A673 (cell line): Measurements from ENCODE around the gene ASB10. TPM values are rescaled to one million over a fixed set of nuclear protein-coding genes. Genes with fewer than 3 reads are reported as not detected.

ENCODE experiments used
- BruUV-seq: library from RNA; stranded (reverse); fragments of 400-500 nt; replicated peaks from 2 replicates; lab custom pipeline; 2021; lab: Mats Ljungman, UMichigan
- CTCF ChIA-PET: fragments of 300-600 bp; sonication (Branson Sonifier 250); formaldehyde crosslinking; loops from one replicate; lab custom pipeline; 2022; ENCODE audit warnings: antibody characterized with exemption; lab: Charles Lee
- POLR2A ChIA-PET: fragments of 300-600 bp; sonication (Branson Sonifier 250); formaldehyde crosslinking; loops from one replicate; lab custom pipeline; 2022; ENCODE audit warnings: antibody characterized with exemption; ENCODE audit not compliant: low non-redundant PET; lab: Charles Lee
- DNase-seq: peaks from one replicate; pipeline ENCODE4 v3.0.0-alpha.2; 2015; ENCODE audit warnings: low spot score
- H3K27ac ChIP-seq: fragments of 200-600 bp; sonication (generic); 2 replicates; pipeline ENCODE4 v1.5.1; 2016; ENCODE audit warnings: mixed run types, low read depth, mild to moderate bottlenecking, mixed read lengths, antibody characterized with exemption, low read length; ENCODE audit not compliant: poor library complexity, severe bottlenecking
- H3K27me3 ChIP-seq: fragments of 200-600 bp; sonication (generic); replicated peaks from 2 replicates; pipeline ENCODE4 v1.6.1; 2017; ENCODE audit warnings: mixed run types, low read depth, mild to moderate bottlenecking, mixed read lengths, antibody characterized with exemption, low read length; ENCODE audit not compliant: insufficient read depth, poor library complexity
- H3K36me3 ChIP-seq: fragments of 200-600 bp; sonication (generic); 2 replicates; pipeline ENCODE4 v1.6.1; 2016; ENCODE audit warnings: mixed run types, mild to moderate bottlenecking, mixed read lengths, antibody characterized with exemption, low read length; ENCODE audit not compliant: insufficient read depth, poor library complexity, severe bottlenecking
- H3K4me1 ChIP-seq: fragments of 200-600 bp; sonication (generic); 2 replicates; pipeline ENCODE4 v1.6.1; 2017; ENCODE audit warnings: mixed run types, mild to moderate bottlenecking, mixed read lengths, antibody characterized with exemption, low read length; ENCODE audit not compliant: insufficient read depth, poor library complexity, severe bottlenecking
- H3K4me3 ChIP-seq: fragments of 200-600 bp; sonication (generic); 2 replicates; pipeline ENCODE4 v1.5.1; 2016; ENCODE audit warnings: low read depth, mixed run types, mild to moderate bottlenecking, mixed read lengths, low read length; ENCODE audit not compliant: poor library complexity, severe bottlenecking
- H3K9me3 ChIP-seq: fragments of 200-600 bp; sonication (generic); 2 replicates; pipeline ENCODE4 v1.6.1; 2016; ENCODE audit warnings: mixed run types, low read depth, mild to moderate bottlenecking, mixed read lengths, antibody characterized with exemption, low read length; ENCODE audit not compliant: poor library complexity, severe bottlenecking
- CTCF ChIP-seq: fragments of 300-800, 200-600 bp; sonication (generic); conservative IDR thresholded peaks from 2 replicates; pipeline ENCODE4 v1.5.1; 2017; ENCODE audit warnings: low read depth, mild to moderate bottlenecking, antibody characterized with exemption, low read length, moderate library complexity, mixed read lengths
- EZH2 ChIP-seq: fragments of 200-600 bp; sonication (generic); IDR thresholded peaks from 2 replicates; pipeline ENCODE4 v1.6.1; 2017; ENCODE audit warnings: borderline replicate concordance, low read depth, mild to moderate bottlenecking, mixed read lengths, antibody characterized with exemption, low read length; ENCODE audit not compliant: poor library complexity, severe bottlenecking
- intact Hi-C: fragments of 100-400 bp; cut with micrococcal nuclease; formaldehyde crosslinking; loops from one replicate; pipeline ENCODE4 v1.10.0; 2022; ENCODE audit not compliant: unreplicated experiment
- total RNA-seq: library from RNA; stranded (reverse); gene quantifications from 2 replicates; pipeline ENCODE4 v1.2.3, GENCODE V29; 2021

The ASB10 gene
- total RNA-seq, 1 experiment from 2014 or later, result not detected

GRCh38 chr7:151202836-151203235 lies 15.8 kb upstream of the ASB10 start:
- Histone ChIP-seq H3K27me3 (peaks cover 28% of the 10 kb centered on the region), H3K27ac (no peak overlapping the region), H3K36me3 (no peaks in the 10 kb centered on the region), H3K9me3 (no peaks in the 10 kb centered on the region), H3K4me3 (no peak overlapping the region), H3K4me1 (peaks cover 5% of the 10 kb centered on the region)
- ChIA-PET CTCF (no interaction called here), POLR2A (no interaction called here)
- TF ChIP-seq CTCF (no peak), EZH2 (no peak)
- intact Hi-C loops, result no loop called here
- no TSS peak for BruUV-seq
- no peak for DNase-seq

GRCh38 chr7:151201751-151202150 lies 14.7 kb upstream of the ASB10 start:
- H3K27me3 ChIP-seq, result peaks cover 28% of the 10 kb centered on the region
- CTCF ChIA-PET, result no interaction called here
- no peaks in the 10 kb centered on the region for H3K9me3 ChIP-seq
- no peak for TF ChIP-seq EZH2
- no peak for TF ChIP-seq CTCF
- intact Hi-C loops, result no loop called here
- H3K4me3 ChIP-seq, result no peak overlapping the region
- peaks cover 5% of the 10 kb centered on the region for H3K4me1 ChIP-seq
- POLR2A ChIA-PET, result no interaction called here
- no peak for DNase-seq
- H3K27ac ChIP-seq, result no peak overlapping the region
- no peaks in the 10 kb centered on the region for H3K36me3 ChIP-seq
- BruUV-seq, result no TSS peak

- CTCF ChIA-PET, result no interaction called here
Observed at GRCh38 chr7:151201344-151201743, 14.3 kb upstream of the ASB10 start.

More at GRCh38 chr7:151201344-151201743, 14.3 kb upstream of the ASB10 start:
- H3K9me3 ChIP-seq, result no peaks in the 10 kb centered on the region
- H3K4me3 ChIP-seq, result no peak overlapping the region
- TF ChIP-seq CTCF, result no peak
- no peak for TF ChIP-seq EZH2
- intact Hi-C loops, result no loop called here
- no peaks in the 10 kb centered on the region for H3K36me3 ChIP-seq
- DNase-seq, result no peak
- POLR2A ChIA-PET, result no interaction called here
- H3K4me1 ChIP-seq, result peaks cover 5% of the 10 kb centered on the region
- no peak overlapping the region for H3K27ac ChIP-seq
- BruUV-seq, result no TSS peak
- peaks cover 28% of the 10 kb centered on the region for H3K27me3 ChIP-seq
